ENCODE data around the gene DNAL4.

The DNAL4 gene

DNA sequence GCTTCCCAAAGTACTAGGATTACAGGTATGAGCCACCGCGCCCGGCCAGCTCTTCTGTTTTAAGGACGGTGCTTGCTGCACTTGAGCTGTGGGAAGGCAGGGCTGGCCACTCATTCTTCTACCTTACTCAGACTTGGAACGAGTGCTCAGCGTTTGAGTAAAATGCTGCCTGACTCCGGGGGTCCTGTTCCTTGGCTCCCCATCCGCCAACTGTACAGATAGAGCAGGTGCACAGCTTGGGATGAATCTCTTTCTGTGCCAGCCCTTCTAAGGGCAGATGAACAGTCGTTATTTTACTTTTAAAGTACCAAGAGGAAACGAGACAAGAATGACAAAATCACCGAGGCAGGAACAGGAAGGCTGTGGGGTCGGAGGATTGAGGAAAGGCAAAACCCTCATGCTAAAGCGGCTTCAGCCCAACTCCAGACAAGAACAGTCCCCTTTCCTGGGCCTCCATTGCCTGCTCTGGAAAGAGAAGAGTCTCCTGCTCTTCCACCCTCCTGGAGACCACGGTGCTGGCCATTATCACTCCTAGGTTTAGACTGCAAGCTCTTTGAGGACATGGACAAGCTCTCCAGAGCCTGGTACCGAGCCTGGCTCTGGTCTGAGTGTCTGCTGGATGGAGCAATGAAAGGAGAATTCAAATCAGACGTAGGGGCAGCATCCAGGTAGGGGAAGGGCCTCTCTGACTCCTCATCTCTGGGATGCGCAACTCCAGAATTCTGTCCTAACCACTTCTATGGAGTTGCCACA, 37.1 kb downstream of the DNAL4 start:
- no peak for FAIRE-seq

DNA sequence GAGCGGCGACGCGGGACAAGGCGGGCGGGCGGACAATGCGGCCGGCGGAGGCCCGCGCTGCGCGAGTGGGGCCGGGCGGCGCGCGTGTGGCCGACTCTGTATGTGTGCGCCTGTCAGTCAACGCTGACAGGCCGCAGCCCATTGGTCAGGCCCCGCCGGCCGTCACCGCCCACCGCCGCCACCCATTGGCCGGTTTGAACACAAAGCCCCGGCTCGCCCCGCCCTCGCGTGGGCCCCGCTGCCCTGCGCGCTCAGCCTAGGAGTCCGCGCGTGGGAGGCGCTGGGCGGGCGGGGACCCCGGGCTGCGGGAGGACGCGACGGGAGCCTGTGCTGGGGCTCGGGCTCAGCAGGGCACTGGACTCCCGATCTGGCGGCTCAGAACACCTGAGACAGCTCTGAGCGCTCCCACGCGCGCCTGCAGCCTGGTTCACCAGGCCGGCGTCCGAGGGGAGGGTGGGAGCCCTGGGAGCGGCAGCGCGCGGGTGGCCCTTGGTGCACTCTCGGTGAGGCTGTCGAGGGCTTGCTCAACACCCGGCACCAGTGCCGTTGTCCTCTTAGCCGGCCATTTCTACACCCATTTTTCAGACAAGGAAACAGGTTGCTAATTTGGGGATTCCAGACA, 37.9 kb downstream of the DNAL4 start, which contains the start of gene SUN2:
TSS of gene SUN2 (minus strand) at position 88 of the 622 bp plus-strand sequence. CDS start 3,370 bp downstream, outside the sequence.
- FAIRE-seq = no peak

DNA sequence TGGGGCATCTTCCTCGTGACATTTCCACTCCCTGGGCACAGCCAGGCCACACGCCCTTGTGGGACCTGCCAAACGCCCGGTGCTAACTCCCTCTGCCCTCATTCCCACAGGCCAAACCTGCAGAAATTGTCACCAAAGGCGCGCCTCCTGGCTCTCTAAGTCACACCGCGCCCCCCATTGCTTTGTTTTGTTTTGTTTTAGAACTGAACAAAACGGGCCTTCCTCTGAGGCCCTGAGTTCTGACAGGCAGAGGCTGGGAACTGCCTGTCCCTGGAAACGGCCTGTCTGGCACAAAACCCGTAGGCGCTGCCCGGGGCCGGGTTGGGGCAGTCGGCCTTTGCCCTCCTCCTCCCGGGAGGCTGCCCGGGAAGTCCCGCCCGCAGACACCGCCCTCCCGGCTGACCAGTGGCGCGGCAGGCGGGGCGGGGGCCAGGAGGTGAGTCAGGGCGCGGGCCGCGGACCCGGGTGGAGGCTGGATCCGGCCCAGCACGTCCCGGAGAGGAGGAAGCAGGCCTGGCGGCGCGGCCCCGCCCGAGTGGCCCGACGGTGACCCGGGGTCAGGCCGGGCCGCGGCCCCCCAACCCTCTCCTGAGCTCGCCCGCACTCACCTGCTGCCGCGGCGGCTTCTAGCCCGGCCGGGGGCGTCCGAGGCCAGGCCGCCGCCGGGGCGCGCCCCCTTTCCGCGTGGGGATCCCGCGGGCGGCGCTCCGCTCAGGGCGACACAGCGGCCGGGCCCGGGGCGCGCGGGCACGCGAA, 38.6 kb downstream of the DNAL4 start:
- FAIRE-seq = no peak

DNA sequence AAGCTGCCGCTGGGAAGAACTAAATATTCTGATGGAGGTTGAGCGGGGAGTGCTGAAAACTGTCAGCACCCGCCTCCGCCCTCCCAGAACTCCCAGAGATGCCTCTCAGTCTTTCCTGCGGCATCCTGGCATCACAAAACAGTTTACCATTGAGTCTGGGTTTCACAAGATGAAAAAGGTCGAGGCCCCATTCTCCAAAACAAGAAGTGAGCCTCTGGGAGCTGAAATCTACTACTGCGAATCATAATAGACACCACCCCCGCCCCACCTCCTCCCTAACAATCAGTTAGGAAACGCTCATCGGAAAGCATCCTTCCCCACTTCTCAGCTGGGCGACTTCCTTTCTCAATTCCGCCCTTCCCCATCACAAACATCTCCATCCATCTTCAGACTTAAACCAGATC, 39.2 kb downstream of the DNAL4 start:
- FAIRE-seq = no peak

DNA sequence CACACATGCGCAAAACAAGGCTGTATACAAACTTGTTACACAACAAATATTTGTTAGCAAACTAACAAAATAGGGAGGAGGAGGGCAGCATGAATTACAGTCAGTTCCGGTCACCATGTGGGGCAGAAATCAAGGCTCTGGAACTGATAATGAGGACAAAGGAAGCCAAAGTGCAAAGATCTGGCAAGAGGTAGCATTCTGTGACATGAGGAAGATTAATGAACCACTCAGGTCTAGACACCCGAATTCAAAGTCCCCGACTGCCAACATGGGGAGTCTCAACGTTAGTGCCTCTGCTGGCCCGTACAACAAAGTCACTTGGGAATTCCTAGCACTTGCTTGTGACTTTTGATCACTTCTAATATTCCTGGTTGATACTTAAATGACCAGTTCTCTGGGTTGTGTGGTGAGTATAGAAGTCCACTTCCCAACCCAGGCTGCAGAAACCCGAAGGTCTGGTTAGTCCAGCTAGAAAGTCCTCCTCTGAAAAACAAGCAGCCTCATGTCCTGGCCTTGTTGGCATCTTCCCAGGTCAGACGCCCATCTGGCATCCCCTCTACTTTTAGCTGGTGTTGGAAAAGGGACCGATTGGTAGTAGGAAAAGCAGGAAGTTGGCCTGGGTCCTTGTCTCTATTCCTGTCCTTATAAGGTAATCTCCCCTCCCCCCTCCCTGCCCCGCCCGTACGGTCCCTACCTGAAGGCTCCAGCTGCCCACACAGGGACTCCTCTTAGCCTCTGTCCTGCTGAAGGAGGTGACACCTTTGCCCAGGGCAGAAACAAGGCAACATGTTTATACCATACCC, 39.8 kb downstream of the DNAL4 start:
- FAIRE-seq = no peak

DNA sequence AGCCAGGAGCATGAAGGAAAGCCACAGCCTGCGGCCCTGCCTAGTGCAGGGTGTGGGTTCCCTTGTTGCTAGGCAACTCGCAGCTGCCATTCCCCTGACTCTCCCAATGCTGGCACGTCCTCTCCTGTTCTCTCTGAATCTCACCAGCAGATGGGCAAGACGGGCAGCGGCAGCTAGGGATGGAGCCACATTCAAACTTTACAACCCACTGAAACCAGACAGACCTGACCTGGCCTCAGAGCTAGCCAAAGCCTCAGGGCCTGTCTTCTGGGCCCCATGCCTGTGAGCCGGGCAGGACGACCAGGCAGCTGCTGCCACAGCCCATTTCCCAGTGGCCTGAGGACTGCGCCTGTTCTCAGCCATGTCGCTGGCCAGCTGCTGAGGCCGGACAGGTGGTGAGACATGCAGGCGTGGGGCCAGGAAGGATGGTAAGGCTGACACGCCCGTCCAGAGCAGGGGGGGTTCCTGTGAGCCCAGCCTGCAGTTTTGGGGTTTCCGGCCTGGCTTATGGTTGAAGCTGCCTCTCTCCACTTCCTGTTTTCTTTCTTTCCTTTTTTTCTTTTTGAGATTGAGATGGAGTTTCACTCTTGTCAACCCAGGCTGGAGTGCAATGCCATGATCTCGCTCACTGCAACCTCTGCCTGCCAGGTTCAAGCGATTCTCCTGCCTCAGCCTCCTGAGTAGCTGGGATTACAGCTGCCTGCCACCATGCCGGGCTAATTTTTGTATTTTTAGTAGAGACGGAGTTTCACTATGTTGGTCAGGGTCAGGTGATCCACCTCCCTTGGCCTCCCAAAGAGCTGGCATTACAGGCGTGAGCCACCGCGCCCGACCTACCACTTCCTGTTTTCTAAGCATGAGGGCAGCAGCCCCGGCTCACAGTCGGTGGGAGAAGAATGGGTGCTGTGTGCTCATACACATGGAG, 42.3 kb downstream of the DNAL4 start:
- FAIRE-seq = no peak

DNA sequence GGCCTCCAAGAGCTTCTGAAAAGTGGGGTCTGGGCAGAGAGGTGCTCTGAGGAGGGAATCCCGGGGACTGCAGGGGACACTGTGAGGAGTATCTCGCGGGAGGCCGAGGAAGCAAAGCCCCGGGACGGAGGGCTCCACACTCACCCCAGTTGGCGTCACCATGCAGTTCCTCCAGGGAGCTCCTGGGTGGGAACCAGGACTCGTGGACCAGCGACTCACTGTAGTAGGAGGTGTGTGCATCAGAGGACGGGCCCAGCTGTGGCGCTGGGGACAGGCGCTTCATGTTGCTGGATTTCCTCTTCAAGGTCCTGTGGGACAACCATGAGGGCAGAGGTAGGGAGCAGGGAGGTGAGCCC, 42.9 kb downstream of the DNAL4 start:
- no peak for FAIRE-seq

DNA sequence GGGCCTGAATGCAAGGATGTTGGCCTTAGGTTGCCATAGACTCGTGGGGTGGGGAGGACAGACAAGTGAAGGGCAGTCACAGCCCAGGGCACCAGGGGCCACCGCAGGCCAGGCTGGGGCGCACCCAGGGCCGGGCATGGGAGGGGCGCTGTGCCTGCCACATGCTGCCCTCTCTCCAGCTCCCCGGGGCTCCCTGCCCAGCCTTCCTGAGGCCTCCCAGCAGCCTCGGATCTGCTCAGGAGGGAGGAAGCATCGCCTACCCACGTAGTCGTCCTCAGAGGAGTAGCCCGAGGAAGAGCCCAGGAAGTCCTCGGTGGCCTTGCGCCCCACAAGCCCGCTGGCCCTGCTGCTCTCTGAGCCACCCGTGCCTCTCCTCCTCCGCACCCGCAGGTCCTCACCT, 43.3 kb downstream of the DNAL4 start:
- FAIRE-seq = no peak

DNA sequence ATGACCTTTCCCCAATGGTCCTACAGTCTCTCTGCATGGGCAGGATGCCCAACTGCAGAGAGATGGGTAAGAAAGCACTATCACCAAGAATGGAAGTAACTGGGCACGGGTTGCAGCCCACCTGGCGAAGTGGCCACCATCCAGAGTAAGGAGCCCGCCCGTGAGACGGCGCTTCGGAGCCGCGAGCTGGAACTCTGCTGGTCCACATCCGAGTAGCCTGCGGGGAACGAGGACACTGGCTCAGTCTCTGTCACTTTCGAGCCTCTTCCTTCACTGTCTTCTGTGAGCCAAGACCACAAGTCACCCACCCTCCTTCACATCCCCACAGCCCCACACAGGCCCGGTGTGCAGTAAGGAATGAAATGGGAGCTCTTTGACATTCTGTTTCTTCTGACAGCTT, 43.8 kb downstream of the DNAL4 start:
- FAIRE-seq = no peak

DNA sequence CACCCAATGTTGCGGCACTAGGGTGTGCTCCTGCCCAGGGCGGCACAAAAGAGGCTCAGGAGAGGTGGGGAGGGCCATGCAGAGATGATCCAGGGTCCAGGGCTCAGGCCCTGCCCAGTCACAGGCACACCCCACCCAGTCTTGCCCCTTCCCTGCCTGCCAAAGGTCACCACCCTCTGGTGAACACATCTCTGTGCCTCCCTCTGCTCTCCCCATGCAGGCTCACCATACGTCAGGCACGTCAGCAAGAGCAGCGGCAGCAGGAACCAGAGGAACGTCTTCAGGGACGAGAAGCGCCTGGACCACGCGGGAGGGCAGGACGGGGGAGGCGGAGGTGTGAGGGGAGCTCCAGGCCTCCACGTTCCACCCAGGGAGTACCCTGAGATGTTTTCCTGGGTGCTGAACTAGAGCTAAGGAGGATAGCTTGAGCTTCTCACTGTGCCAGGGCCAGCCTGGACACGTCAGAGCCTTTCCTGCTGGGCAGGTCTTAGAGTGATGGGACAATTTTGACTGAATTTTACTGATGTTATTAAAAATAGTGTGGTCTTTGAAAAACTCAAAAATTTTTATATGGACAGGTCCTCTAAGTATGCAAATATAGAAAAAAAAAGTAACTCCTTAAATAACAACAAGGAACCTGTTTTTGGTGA, 45.3 kb downstream of the DNAL4 start:
- no peak for FAIRE-seq

DNA sequence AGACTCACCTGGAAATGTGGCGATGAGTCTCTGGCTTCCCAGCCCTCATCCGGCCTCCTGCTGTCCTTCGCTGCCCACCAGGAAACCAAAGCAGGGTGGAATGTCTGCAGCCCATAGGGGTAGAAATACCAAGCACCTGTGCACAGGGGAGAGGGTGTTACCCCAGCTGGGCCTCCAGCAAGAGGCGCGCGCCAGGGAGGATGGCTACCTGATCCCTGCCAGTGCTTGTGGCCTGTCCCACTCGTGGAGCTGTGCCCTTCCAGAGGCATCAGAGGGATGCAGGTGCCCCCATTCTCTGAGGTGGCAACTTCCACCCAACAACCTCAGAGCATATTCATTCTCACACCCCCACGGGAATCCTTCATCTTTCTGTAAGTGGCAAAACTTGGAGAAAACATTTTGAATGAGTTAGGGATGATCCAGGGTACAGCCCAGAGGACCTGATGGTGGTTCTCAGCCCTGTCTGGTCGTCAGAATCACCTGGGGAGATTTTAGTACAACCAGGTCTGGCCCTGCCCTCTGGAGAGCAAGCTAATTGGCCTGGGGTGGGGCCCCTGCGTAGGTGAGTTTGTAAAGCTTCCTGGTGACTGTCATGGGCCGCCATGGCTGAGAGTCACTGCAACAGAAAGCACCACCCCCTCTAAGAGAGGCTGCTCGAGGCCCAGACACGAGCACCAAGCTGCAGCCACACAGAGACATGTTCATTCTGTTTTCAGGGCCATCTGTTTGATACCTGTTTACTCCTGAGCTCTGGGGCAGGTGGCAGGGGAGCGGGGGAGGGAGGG, 48.1 kb downstream of the DNAL4 start:
- no peak for FAIRE-seq

DNA sequence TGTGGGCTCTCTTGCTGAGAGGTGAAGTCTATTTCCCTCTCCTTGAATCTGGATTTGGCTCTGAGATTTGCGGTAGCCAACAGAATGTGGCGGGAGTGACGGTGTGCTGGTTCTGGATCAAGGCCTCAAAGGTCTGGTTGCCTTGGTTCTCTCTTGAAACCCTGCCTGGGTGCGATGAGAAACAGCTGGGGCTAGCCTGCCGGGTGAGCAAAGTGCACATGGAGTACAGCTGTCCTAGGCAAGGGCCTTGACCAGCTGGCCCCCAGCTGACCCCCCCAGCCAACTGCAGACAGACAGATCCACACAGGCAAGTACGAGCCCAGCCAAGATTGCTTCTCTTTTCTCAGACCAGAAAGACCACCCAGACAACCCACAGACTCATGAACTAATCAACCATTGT, 49.0 kb downstream of the DNAL4 start:
- no peak for FAIRE-seq

DNA sequence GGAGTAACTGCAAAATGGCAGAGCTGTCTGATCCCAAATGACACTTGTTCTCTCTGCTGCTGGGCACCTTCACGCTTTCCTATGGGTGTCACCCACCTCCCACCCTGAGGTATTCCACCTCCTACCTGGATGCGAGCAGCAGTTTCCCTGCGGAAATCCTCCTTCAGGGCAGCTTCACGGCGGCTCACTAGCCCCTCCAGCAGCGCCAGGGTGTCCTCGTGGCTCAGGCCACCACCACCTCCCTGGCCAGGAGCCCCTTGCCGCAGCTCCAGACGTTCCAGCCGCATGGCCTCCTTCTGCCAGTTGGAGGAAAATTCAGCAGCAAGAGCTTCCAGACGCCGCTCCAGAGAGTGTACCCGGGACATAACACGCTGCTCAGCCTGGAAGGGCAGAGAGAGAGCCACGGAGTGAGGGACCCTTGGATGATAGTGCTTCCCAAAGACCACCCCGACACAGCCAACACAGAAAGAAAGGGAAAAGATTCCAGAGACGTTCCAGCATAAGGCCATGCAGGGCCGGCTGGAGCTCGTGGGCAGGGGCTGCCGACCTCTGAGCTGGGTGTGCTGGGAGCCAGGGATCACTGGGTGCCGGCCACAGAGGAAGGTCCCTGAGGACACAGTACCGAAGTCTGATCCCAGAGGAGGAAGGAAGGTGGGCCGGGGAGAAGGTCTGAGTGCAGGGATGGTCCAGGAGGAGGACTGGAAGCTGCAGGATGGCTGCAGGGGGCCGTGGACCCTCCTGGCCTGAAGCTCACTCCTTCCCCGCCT, 51.6 kb downstream of the DNAL4 start:
- FAIRE-seq = no peak

DNA sequence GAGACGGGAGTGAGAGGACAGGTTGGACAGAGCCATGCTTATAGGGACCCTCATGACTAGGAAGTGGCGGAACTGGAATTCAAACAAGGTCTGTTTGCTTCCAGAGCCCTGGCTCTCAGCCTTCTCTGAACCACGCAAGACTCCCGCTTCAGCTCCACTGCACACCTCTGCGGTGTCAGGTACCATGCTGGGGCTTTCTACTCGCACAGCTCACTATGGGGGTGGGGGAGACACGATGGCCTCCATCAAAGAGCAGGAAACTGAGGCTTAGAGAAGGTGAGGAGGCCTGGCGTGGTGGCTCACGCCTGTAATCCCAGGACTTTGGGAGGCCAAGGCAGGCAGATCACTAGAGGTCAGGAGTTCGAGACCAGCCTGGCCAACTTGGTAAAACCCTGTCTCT, 52.4 kb downstream of the DNAL4 start:
- no peak for FAIRE-seq

DNA sequence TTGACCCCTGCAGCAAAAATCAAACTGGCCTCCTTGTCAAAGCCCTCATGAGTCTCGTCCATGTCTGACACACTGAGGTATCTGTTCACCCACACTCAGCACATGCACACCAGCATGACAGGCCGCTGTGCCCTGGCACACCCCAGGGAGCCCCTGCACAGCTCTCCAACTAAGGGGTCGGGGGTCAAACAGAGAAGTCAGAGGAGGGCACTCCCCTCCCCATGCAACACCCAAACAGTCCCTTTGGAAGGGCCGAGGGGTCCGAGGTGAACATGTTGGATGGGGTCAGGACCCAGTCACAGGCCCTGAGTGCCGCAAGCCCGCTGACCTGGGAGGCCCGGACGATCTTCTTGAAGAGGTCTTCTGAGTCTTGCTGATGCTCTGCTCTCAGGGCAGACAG, 52.8 kb downstream of the DNAL4 start:
- no peak for FAIRE-seq

DNA sequence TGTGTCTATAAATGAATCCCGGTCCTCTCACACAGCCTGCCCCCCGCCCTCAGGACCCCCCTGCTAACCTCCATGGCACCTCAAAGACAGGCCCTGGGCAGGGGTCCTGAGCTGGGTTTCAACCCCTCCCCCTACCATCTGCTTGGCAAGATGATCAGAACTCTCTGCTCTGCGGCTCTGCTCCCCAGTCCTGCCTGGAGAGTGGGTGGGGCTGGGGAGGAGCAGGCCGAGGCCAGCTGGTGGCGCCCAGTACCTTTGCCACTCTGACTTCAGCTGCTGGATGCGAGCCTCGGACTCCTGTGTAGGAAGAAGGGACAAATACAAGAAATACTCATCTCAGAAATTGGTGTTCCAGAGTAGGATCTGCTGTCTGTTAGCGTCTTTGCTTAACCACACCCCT, 53.2 kb downstream of the DNAL4 start:
- no peak for FAIRE-seq

DNA sequence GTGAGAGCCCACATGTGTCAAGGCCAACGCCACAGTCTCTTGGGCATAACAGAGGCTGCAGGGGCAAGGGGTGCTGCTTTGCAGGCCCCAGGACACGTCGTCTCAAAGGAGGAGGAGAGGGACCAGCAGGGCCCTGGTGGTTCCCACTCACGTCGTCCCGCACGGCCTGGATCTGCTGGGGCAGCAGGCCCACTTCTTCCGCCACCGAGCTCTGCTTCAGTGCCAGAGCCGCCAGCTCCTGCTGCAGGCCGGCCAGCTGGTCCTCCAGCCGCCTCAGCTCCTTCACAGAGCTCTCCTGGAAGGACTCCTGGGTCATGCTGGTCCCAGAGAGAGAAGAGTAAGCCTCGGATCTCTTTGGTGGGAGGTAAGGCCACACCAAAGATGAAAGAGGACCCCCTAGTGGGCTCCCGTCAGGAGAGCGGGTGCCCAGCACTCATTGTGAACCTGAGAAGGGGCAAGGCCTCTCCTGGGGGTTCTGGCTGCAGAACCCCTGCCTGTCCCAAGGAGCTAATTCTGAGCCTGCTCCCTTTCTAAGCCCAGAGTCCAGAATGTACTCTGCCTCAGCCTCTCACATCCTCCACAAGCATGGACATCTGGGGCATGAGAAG, 53.7 kb downstream of the DNAL4 start:
- FAIRE-seq = no peak

DNA sequence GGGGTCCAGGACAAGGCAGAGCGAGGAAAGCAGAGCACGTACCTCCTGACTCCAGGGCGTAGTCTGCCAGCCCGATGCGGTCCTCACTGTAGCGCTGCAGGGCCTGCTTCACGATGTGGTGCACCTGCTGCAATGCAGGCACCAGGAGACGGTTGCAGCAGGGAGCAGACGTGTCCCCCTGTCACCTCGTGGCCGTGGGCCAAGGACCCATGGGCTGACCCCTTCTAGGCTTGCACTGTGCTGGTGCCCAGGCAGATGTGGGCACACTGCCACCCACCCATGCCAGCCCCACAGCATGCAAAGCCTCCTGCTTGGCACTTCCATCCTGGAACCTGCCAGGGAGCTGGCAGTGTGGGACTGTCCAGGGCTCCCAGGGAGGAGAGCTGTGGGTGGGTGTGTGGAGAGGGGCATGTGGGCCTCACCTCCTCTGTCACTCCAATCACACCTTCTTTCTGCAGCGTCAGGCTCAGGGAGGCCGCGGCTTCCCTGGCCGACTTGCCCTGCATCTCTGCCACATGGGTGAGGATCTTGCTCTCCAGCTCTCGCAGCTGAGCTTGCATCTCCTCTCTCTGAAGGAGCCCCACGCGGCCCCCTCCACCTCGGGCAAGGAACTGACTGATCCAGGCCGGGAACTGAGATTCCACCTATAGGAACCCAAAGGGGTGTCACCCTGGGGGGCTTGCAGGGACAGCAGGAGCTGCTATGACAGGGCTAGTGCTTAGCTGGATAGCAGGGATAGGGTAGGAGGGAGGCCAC, 54.5 kb downstream of the DNAL4 start:
- FAIRE-seq = no peak
